Measurements from ENCODE around the gene F7. TPM values are rescaled to one million over a fixed set of nuclear protein-coding genes. Genes with fewer than 3 reads are reported as not detected.

F7 gene
- total RNA-seq, 1 donor from 2014 or later, result 1.0 TPM

GRCh38 chr13:113146750-113147149 lies 41.2 kb downstream of the F7 start:
- Mint-ChIP-seq H3K4me1 (no peaks in the 10 kb centered on the region), H3K27ac (ENCODE audit: unreplicated experiment) (no peak overlapping the region), H3K9me3 (no peaks in the 10 kb centered on the region), H3K36me3 (ENCODE audit: low read depth) (no peaks in the 10 kb centered on the region), H3K4me3 (no peak overlapping the region), H3K27me3 (ENCODE audit: low read depth) (peaks cover 8% of the 10 kb centered on the region)
- TF ChIP-seq, protein P1, sequence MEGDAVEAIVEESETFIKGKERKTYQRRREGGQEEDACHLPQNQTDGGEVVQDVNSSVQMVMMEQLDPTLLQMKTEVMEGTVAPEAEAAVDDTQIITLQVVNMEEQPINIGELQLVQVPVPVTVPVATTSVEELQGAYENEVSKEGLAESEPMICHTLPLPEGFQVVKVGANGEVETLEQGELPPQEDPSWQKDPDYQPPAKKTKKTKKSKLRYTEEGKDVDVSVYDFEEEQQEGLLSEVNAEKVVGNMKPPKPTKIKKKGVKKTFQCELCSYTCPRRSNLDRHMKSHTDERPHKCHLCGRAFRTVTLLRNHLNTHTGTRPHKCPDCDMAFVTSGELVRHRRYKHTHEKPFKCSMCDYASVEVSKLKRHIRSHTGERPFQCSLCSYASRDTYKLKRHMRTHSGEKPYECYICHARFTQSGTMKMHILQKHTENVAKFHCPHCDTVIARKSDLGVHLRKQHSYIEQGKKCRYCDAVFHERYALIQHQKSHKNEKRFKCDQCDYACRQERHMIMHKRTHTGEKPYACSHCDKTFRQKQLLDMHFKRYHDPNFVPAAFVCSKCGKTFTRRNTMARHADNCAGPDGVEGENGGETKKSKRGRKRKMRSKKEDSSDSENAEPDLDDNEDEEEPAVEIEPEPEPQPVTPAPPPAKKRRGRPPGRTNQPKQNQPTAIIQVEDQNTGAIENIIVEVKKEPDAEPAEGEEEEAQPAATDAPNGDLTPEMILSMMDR (conservative IDR thresholded peaks at IDR 0.05), result no peak
- DNase-seq (ENCODE audit: low read depth, low spot score), result no peak

GRCh38 chr13:113147206-113147605 lies 41.6 kb downstream of the F7 start:
- Mint-ChIP-seq H3K27me3 (ENCODE audit: low read depth) (peaks cover 12% of the 10 kb centered on the region), H3K4me1 (peaks cover 1% of the 10 kb centered on the region), H3K9me3 (no peaks in the 10 kb centered on the region), H3K4me3 (no peak overlapping the region), H3K36me3 (ENCODE audit: low read depth) (no peaks in the 10 kb centered on the region), H3K27ac (ENCODE audit: unreplicated experiment) (no peak overlapping the region)
- TF ChIP-seq, protein P1 (conservative IDR thresholded peaks at IDR 0.05), result no peak
- no peak for DNase-seq (ENCODE audit: low read depth, low spot score)

DNA sequence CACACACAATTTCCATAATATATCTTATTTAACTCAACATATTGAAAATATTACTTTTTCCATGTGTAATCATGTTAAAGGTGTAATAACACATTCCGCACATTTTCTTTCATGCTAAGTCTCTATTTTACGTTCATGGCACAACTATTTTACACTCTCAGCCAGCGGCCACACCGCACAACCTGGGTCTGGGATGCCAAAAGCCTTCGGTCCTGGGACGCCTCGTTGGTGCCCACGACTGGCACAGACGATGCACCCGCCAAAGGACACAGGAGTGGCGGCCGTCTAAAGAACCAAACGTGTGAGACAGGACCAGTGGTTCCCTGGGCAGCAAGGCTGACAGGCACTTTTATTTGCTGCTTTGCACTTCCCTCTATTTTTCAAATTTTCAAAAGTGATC lies 42.8 kb downstream of the F7 start:
- Mint-ChIP-seq H3K27me3 (ENCODE audit: low read depth) (peaks cover 21% of the 10 kb centered on the region), H3K4me1 (peaks cover 9% of the 10 kb centered on the region), H3K27ac (ENCODE audit: unreplicated experiment) (peak overlapping the region; percentile 71), H3K4me3 (no peak overlapping the region), H3K36me3 (ENCODE audit: low read depth) (no peaks in the 10 kb centered on the region), H3K9me3 (no peaks in the 10 kb centered on the region)
- no peak for DNase-seq (ENCODE audit: low read depth, low spot score)
- TF ChIP-seq, protein P1 (conservative IDR thresholded peaks at IDR 0.05), result no peak

GRCh38 chr13:113148940-113149503 lies 43.4 kb downstream of the F7 start:
- TF ChIP-seq, protein P1 (conservative IDR thresholded peaks at IDR 0.05), result no peak
- H3K4me1 Mint-ChIP-seq, result peaks cover 13% of the 10 kb centered on the region
- no peak for DNase-seq (ENCODE audit: low read depth, low spot score)
- no peaks in the 10 kb centered on the region for H3K36me3 Mint-ChIP-seq (ENCODE audit: low read depth)
- H3K27me3 Mint-ChIP-seq (ENCODE audit: low read depth), result peaks cover 25% of the 10 kb centered on the region
- no peak overlapping the region for H3K4me3 Mint-ChIP-seq
- H3K9me3 Mint-ChIP-seq, result no peaks in the 10 kb centered on the region
- no peak overlapping the region for H3K27ac Mint-ChIP-seq (ENCODE audit: unreplicated experiment)

DNA sequence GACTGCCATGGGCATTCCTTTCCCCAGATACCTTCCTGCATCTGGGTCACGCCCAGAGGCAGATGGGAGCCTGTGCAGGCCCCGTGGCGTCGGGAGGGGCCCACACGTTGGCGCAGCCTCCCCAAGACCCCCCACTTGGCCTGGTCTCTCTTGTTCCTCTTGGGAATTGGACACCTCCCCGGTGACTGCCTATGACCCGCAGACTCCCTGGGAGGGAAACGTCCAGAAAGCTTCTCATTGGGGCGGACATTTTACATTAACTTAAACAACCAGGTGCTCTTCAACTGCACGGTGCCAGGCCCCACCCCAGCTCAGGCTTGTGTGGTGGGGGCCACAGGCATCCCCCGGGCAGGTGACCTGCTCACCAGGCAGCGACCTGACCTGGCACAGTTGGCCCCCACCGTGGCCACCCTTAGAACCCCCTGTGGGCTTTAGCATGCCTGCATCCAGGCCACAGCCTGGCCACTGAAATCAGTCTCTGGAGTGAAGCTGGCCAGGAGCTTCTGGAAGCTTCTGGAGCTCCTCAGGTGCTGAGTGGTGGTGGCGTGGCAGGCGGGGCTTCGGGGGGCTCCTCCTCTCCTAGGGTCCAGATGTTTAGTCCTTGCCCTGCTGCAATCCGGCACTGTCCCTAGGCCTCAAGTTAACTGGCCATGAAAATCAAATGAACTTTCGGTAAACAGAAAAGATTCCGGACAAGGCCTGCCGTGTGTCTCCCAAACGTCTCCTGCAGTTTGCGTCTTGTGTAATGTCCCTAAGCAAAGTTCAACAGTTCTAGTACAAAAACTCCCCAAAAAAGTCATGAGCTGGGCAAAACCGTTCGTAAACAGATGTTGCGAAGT lies 44.3 kb downstream of the F7 start:
- H3K27me3 Mint-ChIP-seq (ENCODE audit: low read depth), result peaks cover 29% of the 10 kb centered on the region
- H3K36me3 Mint-ChIP-seq (ENCODE audit: low read depth), result no peaks in the 10 kb centered on the region
- H3K4me3 Mint-ChIP-seq, result peak overlapping the region; percentile 27
- peaks cover 18% of the 10 kb centered on the region for H3K4me1 Mint-ChIP-seq
- no peaks in the 10 kb centered on the region for H3K9me3 Mint-ChIP-seq
- TF ChIP-seq, protein P1 (conservative IDR thresholded peaks at IDR 0.05), result no peak
- no peak overlapping the region for H3K27ac Mint-ChIP-seq (ENCODE audit: unreplicated experiment)
- no peak for DNase-seq (ENCODE audit: low read depth, low spot score)
